HepG2 (cell line): ENCODE measurements around the gene ANLN. TPM values are rescaled to one million over a fixed set of nuclear protein-coding genes. Genes with fewer than 3 reads are reported as not detected.

Experiments
- CC2D1A ChIP-seq: sonication (generic); formaldehyde crosslinking; IDR thresholded peaks from 2 replicates; pipeline ENCODE4 v1.8.1; 2023; ENCODE audit warnings: mild to moderate bottlenecking, missing genetic modification reagents
- HHEX ChIP-seq: IDR thresholded peaks from 2 replicates; pipeline ENCODE4 v1.6.1; 2016; ENCODE audit warnings: control low read depth
- PRPF4 ChIP-seq: fragments of 200-400 bp; formaldehyde crosslinking; IDR thresholded peaks from 2 replicates; pipeline ENCODE4 v1.6.1; 2016; ENCODE audit warnings: low read length, low read depth; ENCODE audit not compliant: poor library complexity, severe bottlenecking
- RBAK ChIP-seq: sonication (generic); formaldehyde crosslinking; IDR thresholded peaks from 2 replicates; pipeline ENCODE4 v1.5.1; 2020; ENCODE audit warnings: mild to moderate bottlenecking, missing genetic modification reagents
- REPIN1 ChIP-seq: sonication (generic); formaldehyde crosslinking; IDR thresholded peaks from 2 replicates; pipeline ENCODE4 v1.8.0; 2022; ENCODE audit warnings: missing genetic modification reagents, low read depth, mild to moderate bottlenecking, borderline replicate concordance
- ZNF441 ChIP-seq: sonication (generic); formaldehyde crosslinking; IDR thresholded peaks from 2 replicates; pipeline ENCODE4 v1.7.0; 2021; ENCODE audit warnings: missing genetic modification reagents, borderline replicate concordance
- ZNF614 ChIP-seq: IDR thresholded peaks from 2 replicates; pipeline ENCODE4 v1.6.1; 2018; ENCODE audit warnings: missing biosample characterization, missing genetic modification reagents, inconsistent platforms, borderline replicate concordance
- ZNF670 ChIP-seq: sonication (generic); formaldehyde crosslinking; IDR thresholded peaks from 2 replicates; pipeline ENCODE4 v1.8.0; 2022; ENCODE audit warnings: mild to moderate bottlenecking, missing genetic modification reagents, borderline replicate concordance
- ZSCAN21 ChIP-seq: sonication (generic); formaldehyde crosslinking; IDR thresholded peaks from 2 replicates; pipeline ENCODE4 v1.8.0; 2022; ENCODE audit warnings: mild to moderate bottlenecking, missing genetic modification reagents, moderate library complexity, borderline replicate concordance
- polyA plus RNA-seq, 8 experiments: library from polyadenylated mRNA; depleted of rRNA in 3 of 8; stranded (reverse) in 7 of 8; unstranded in 1 of 8; fragments of >200 nt; fragmentation: Illumina TruSeq in 4 of 8; extraction: Trizol in 4 of 8; gene quantifications; 2 replicates each; pipeline versions ENCODE4 v1.2.1 to v1.2.3, GENCODE V29; 2011 to 2016; ENCODE audit warnings: low read depth in 4 of 8, missing spikeins in 1 of 8, mixed read lengths in 1 of 8; ENCODE audit not compliant: insufficient read depth in 1 of 8
- total RNA-seq, 5 experiments: library from RNA; depleted of rRNA; stranded (reverse); fragments of >200 nt; fragmentation: Illumina TruSeq; extraction: Trizol; gene quantifications; 2 replicates each; pipeline ENCODE4 v1.2.3, GENCODE V29; 2016; ENCODE audit warnings: low read depth in 1 of 5
- TF ChIP-seq, protein P1 (sequence below): IDR thresholded peaks from 2 replicates; pipeline ENCODE4 v1.6.1; 2016
- TF ChIP-seq, protein P2 (sequence below): sonication (generic); formaldehyde crosslinking; IDR thresholded peaks from one replicate; pipeline ENCODE4 v1.5.1; 2020; ENCODE audit warnings: mild to moderate bottlenecking, missing genetic modification reagents; ENCODE audit errors: not compliant biosample characterization
- TF ChIP-seq, protein P3 (sequence below): sonication (generic); formaldehyde crosslinking; IDR thresholded peaks from 2 replicates; pipeline ENCODE4 v1.4.0; 2020; ENCODE audit warnings: missing genetic modification reagents, low read depth, mild to moderate bottlenecking, borderline replicate concordance
- TF ChIP-seq, protein P4 (sequence below): IDR thresholded peaks from 2 replicates; pipeline ENCODE4 v1.6.1; 2016; ENCODE audit warnings: mild to moderate bottlenecking

The ANLN gene
- total and polyA plus RNA-seq, 2 of the 13 experiments (the other 11 are each of a cell fraction or from before 2014, with no cell fraction given): 20.0 to 72.0 TPM

DNA sequence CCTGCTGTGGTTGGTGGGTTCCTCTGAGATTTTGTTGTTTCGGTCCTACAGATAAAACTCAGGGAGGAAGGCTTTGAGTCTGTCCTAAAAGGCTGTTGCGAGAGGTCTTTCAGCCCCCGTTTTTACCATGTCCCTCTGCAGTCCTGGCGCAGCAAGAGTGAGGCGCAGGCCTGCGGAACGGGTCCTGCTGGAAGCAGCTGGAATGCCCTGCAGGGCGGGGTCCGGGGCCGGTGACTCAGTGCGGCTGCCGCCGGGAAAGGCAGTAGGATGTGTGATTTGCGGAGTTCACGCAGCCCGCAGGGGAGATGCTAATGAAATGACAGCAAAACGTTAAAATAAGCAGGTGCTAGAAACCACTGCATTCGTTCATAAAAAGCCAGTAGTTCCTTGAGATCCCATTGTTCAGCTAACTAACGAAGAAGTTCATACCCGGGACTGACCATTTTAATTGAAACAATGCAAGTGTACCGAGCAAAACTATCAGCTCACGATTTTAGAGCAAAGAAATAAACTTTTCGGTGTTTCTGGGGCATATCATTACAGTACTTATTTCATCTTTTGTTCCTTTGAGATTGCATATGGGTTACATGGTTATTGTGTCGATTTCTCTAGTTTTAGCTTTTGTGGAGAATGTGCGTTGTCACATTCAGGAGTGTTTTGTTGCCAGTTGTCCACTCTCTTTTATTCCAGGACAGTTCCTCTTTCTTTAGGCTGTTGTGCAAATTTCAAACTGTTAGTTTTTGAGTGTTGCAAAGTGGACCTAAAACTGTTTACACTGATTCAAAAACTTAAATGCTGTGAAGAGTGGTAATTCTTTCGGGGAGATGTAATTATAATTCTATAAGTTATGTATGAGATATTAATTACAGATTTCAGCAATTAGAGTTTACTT lies 783 bp downstream of the ANLN start (continued):
- TF ChIP-seq, protein P1, sequence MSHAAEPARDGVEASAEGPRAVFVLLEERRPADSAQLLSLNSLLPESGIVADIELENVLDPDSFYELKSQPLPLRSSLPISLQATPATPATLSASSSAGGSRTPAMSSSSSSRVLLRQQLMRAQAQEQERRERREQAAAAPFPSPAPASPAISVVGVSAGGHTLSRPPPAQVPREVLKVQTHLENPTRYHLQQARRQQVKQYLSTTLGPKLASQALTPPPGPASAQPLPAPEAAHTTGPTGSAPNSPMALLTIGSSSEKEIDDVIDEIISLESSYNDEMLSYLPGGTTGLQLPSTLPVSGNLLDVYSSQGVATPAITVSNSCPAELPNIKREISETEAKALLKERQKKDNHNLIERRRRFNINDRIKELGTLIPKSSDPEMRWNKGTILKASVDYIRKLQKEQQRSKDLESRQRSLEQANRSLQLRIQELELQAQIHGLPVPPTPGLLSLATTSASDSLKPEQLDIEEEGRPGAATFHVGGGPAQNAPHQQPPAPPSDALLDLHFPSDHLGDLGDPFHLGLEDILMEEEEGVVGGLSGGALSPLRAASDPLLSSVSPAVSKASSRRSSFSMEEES (CRISPR knock-in tag): no peak
- TF ChIP-seq PRPF4 (no peak), ZSCAN21 (CRISPR knock-in tag) (no peak), RBAK (CRISPR knock-in tag) (no peak), ZNF441 (CRISPR knock-in tag) (0 out of 2 replicates have a peak, but pooled peaks have one; percentile 21), HHEX (no peak), CC2D1A (CRISPR knock-in tag) (no peak), REPIN1 (peak; percentile 46; the same call in 1 of the 2 replicates), ZNF614 (peak; percentile 18; the same call in 1 of the 2 replicates), ZNF670 (CRISPR knock-in tag) (0 out of 2 replicates have a peak, but pooled peaks have one; percentile 40)
- TF ChIP-seq, protein P2, sequence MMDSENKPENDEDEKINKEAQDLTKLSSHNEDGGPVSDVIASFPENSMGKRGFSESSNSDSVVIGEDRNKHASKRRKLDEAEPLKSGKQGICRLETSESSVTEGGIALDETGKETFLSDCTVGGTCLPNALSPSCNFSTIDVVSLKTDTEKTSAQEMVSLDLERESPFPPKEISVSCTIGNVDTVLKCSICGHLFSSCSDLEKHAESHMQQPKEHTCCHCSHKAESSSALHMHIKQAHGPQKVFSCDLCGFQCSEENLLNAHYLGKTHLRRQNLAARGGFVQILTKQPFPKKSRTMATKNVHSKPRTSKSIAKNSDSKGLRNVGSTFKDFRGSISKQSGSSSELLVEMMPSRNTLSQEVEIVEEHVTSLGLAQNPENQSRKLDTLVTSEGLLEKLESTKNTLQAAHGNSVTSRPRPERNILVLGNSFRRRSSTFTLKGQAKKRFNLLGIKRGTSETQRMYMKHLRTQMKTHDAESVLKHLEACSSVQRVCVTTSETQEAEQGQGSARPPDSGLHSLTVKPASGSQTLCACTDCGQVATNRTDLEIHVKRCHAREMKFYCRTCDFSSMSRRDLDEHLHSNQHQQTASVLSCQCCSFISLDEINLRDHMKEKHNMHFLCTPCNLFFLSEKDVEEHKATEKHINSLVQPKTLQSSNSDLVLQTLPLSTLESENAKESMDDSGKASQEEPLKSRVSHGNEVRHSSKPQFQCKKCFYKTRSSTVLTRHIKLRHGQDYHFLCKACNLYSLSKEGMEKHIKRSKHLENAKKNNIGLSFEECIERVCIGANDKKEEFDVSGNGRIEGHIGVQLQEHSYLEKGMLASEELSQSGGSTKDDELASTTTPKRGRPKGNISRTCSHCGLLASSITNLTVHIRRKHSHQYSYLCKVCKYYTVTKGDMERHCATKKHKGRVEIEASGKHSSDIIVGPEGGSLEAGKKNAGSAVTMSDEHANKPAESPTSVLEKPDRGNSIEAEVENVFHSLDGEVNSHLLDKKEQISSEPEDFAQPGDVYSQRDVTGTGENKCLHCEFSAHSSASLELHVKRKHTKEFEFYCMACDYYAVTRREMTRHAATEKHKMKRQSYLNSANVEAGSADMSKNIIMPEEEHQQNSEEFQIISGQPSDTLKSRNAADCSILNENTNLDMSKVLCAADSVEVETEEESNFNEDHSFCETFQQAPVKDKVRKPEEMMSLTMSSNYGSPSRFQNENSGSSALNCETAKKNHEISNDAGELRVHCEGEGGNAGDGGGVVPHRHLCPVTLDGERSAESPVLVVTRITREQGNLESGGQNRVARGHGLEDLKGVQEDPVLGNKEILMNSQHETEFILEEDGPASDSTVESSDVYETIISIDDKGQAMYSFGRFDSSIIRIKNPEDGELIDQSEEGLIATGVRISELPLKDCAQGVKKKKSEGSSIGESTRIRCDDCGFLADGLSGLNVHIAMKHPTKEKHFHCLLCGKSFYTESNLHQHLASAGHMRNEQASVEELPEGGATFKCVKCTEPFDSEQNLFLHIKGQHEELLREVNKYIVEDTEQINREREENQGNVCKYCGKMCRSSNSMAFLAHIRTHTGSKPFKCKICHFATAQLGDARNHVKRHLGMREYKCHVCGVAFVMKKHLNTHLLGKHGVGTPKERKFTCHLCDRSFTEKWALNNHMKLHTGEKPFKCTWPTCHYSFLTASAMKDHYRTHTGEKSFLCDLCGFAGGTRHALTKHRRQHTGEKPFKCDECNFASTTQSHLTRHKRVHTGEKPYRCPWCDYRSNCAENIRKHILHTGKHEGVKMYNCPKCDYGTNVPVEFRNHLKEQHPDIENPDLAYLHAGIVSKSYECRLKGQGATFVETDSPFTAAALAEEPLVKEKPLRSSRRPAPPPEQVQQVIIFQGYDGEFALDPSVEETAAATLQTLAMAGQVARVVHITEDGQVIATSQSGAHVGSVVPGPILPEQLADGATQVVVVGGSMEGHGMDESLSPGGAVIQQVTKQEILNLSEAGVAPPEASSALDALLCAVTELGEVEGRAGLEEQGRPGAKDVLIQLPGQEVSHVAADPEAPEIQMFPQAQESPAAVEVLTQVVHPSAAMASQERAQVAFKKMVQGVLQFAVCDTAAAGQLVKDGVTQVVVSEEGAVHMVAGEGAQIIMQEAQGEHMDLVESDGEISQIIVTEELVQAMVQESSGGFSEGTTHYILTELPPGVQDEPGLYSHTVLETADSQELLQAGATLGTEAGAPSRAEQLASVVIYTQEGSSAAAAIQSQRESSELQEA (CRISPR knock-in tag): peak; percentile 35
- TF ChIP-seq, protein P3, sequence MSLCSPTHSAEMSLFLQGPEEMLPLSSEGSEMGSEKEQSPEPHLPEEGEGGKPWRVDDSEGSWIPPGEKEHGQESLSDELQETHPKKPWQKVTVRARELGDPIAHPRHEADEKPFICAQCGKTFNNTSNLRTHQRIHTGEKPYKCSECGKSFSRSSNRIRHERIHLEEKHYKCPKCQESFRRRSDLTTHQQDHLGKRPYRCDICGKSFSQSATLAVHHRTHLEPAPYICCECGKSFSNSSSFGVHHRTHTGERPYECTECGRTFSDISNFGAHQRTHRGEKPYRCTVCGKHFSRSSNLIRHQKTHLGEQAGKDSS (CRISPR knock-in tag): peak; percentile 29; the same call in 1 of the 2 replicates
- TF ChIP-seq, protein P4, sequence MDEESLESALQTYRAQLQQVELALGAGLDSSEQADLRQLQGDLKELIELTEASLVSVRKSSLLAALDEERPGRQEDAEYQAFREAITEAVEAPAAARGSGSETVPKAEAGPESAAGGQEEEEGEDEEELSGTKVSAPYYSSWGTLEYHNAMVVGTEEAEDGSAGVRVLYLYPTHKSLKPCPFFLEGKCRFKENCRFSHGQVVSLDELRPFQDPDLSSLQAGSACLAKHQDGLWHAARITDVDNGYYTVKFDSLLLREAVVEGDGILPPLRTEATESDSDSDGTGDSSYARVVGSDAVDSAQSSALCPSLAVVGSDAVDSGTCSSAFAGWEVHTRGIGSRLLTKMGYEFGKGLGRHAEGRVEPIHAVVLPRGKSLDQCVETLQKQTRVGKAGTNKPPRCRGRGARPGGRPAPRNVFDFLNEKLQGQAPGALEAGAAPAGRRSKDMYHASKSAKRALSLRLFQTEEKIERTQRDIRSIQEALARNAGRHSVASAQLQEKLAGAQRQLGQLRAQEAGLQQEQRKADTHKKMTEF (CRISPR knock-in tag): no peak
